NCI-H2227 (cell line): ENCODE data around the gene RGL1.
"Not testable (repeated sequence)": the region's sequence is repeated elsewhere in the genome, so short reads cannot be mapped to it uniquely, and the experiment has no call there.

Experiments used
- DNase-seq: peaks from one replicate; lab custom pipeline; 2025; ENCODE audit not compliant: unreplicated experiment; lab: John Stamatoyannopoulos, UW

Gene RGL1

GRCh38 chr1:183804916-183805841 is at the start of gene RGL1:
Gene RGL1, plus strand, starts transcription at chr1:183805120. Its CDS starts 178 bp downstream, at chr1:183805298.
- DNase-seq, result peak; percentile 79

GRCh38 chr1:183756326-183756725 is 48.6 kb upstream of the RGL1 start:
- no peak for DNase-seq

DNA sequence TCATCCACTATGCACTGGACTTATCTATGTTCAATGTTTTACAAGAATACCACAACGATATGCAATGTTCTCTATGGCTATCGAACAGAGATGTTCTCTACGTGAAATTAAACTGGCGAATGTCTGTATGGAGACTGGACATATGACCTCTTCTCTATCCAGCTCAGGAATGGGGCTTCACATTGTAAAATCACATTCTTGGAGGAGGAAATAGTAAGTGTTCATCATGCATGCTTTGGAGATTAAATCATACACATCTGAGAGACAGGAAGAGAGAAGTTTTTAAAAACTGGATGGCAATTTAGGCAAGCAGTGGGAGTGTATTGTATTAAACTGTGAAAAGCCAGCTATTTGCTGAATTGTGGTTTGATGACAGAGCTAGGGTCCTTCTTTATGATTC is 47.9 kb upstream of the RGL1 start:
- no peak for DNase-seq

DNA sequence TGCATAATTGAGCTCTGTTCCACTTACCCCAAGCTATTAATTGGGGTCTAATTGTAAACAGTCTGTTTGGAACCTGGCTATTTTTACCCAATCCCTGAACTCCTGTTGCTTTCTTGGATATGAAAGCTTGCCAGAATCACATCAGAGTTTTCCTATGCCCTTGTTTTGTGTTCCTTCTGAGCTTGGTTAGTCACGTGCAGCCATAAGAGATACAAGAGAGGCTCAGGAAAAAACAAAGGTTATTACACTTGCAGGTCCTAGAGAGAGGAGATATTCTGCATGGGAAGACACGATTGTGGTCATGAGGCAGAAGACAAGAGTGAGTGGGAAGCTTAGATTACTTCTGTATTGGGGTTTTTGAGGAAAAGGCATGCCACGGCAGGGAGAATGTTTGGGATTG is 46.0 kb upstream of the RGL1 start:
- DNase-seq, result no peak

- DNase-seq, result no peak
These were observed 44.3 kb upstream of the RGL1 start for GRCh38 chr1:183760661-183761060.

DNA sequence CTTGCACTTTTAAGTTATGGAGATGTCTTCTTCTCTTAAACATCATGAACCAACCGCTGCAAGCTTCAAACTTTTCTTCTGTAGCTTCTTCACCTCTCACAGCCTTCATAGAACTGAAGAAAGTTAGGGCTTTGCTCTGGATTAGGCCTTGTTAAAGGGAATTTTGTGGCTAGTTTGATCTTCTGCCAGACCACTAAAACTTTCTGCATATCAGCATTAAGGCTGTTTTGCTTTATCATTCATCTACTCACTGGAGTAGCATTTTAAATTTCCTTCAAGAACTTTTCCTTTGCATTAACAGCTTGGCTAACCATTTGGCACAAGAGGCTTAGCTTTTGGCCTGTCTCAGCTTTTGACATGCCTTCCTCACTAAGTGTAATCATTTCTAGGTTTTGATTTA is 43.0 kb upstream of the RGL1 start:
- DNase-seq, result no peak

GRCh38 chr1:183762856-183763255 is 42.1 kb upstream of the RGL1 start:
- DNase-seq, result not testable (repeated sequence)

DNA sequence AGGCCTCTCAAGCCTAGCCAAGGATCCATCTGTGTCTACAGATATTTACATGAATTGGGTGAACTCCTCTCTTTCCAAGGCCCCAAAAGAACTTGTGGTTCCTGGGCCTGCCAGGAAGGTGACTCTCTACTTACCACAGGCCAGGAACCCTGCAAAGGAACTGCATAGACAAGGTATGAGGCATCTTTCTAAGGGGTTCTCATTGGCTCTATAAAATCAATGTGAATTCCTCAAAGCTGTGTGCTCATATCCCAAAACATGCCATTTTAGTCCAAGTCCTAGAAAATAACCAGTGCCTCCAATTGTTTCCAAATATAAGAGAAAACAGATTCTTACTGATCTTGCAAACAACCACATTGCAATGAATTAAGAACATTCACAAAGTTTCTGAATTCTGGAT is 39.9 kb upstream of the RGL1 start:
- DNase-seq, result no peak

DNA sequence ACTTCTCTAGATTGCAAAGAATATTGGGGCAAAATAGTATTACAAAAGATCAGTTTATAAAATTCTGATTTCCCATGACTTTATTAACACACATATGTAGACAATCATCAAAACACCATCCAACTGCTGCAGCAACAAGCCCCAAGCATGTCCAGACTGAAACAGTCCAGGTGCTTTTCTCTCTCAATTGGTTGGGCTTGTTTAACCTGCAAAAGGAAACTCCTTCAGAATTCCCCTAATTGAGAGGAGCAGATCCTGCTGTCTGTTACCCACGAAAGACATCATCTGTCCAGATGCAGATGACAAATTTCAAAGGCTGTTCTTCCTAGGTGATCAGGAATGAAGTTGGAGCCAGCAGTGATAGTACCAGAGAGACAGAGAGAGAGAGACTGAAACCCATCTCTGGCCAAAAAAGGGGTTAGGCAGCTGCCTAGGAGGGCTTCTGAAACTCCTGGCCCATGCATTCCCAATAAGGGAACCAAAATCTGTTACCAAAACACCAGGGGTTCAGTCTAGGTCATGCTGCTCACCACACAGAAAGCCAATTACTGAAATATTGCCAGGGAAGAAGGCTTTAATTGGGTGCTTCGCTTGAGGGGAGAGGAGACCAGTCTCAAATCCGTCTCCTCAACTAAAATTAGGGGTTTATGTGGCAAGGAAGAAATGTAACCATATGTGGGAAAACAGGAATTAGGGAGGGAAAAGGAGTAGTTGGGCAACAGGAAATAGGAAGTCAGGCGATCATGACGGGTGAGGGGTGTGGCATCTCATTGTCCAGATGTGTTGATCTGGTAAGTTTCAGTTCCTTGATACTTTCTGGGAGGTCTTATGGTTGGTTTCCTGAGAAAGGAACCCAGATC is 34.7 kb upstream of the RGL1 start:
- DNase-seq, result no peak

DNA sequence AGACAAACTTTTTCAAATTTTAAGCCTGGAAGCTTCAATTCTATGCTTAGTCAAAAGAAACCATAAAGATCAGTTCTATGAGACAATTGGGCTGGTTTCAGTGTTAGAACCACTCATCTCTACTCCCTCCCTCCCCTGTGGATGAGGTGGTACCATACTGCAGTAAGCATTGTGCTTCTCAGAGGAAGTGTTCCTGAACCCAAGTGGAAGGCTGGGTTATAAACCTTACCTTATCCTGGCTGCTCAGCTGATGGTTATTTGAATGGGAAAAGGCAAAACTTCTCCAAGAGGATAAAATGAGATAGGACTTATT is 34.1 kb upstream of the RGL1 start:
- DNase-seq, result no peak

GRCh38 chr1:183773482-183774274 is 31.2 kb upstream of the RGL1 start:
- no peak for DNase-seq

DNA sequence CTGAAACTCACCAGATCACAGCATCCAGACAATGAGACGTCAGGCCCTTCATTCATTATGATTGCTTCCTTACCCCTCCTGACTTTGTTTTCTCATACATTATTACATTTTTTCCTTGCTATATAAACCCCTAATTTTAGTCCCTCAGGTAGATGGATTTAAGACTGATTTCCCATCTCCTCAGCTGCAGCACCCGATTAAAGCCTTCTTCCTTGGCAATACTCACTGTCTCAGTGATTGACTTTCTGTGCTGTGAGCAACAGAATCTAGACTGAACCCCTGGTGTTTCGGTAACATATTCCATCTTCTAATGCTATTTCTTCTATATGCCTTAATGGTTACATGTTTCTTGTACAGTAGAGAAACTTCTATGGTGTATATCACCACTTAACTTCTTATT is 30.0 kb upstream of the RGL1 start:
- no peak for DNase-seq

DNA sequence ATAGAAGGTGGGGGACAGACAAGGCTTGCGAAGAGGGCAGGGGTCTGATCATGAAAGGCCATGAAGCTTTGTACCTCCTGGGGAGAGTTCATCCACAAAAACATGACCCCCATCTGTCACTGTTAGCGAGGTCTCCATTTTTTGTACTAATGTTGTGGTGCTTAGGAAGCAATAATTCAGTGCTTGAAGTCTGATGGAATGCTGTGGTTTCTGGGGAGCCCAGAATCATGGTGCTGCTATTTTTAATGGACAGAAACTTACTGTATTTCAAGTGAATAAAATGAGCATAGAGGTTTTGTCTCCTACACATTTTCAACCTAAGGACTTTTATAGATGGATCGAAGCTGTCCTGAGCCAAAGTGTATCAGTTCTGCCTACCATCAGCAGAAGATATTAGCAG is 28.2 kb upstream of the RGL1 start:
- DNase-seq, result no peak

- no peak for DNase-seq
These were observed 27.6 kb upstream of the RGL1 start for GRCh38 chr1:183777328-183777727.

- DNase-seq, result no peak
These were observed 26.9 kb upstream of the RGL1 start for GRCh38 chr1:183778045-183778444.

DNA sequence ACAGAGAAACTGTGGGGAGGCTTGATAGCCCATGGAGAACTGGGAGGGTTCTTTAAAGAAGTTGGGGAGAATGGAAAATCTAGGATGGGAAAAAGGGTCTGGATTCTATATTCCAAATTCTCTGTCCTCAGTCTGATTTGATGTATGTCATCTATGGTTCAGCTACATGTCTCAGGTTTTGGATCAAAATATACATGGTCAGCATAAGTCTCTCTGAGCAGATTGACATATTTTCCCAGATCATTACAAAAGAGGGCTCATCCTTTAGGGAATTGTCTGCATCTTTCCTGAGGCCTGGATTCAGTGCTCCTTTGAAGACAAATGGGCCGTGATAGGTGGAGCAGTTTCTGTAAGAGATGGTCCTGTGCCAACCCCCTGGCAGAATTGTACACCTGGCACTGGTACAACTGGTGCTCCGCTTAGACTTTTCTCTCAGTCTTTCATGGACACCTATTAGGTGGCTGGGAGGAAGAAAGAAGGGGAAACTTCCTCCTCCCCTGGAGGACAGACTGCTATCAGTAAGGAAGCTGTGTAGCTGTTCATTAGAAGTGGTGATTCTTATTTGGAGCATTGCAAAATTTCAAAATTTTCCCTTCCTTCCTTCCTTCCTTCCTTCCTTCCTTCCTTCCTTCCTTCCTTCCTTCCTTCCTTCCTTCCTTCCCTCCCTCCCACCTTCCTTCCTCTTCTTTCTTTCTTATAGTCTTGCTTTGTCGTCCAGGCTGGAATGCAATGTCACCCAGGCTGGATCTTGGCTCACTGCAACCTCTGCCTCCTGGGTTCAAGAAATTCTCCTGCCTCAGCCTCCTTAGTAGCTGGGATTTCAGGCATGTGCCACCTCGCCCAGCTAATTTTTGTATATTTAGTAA is 26.1 kb upstream of the RGL1 start:
- DNase-seq, result no peak

DNA sequence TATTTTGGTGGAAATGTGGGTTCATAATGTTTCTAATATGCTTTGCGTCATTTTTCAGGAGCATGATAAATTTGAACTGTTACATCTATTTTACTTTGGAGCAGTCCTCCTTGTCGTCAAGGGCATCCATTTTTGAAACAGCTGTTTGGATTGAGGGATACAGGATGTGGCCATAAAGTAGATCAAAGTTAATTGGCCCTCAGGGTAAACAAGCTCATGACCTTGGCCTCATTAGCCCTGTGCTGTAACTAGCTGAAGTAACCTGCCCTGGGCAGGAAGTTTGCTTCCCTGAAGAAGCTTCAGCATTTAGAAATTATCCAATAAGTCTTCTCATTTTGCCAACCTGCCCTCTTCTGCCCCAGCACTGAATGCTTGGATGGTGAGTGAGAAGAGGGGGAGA is 24.8 kb upstream of the RGL1 start:
- DNase-seq, result no peak

DNA sequence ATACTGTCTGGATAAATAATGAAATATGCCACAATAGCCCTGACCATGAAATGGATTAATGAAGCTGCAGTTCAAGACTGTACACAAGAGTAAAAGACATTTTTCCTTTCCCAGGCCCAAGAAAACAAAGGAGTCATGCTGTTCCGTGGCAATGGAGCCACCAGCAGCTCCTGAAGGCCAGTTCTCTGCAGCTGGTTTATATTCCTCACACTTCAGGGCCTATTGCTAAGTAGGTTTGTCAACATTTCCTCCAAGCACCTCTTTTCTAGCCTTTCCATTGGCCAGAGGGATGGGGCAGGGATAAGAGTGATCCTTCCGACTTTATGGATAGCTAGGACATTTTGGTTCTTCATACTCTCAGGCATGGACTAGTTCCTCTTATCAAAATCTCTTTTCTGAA is 24.2 kb upstream of the RGL1 start:
- DNase-seq, result no peak

GRCh38 chr1:183783342-183783741 is 21.6 kb upstream of the RGL1 start:
- no peak for DNase-seq
